Ishikawa (cell line): Measurements from ENCODE around the gene LIG4.

Experiments
- TEAD4 ChIP-seq: IDR thresholded peaks from 2 replicates; pipeline ENCODE4 v1.6.1; 2012
- TF ChIP-seq, protein P1 (sequence below): IDR thresholded peaks from 2 replicates; pipeline ENCODE4 v1.6.1; 2012

DNA sequence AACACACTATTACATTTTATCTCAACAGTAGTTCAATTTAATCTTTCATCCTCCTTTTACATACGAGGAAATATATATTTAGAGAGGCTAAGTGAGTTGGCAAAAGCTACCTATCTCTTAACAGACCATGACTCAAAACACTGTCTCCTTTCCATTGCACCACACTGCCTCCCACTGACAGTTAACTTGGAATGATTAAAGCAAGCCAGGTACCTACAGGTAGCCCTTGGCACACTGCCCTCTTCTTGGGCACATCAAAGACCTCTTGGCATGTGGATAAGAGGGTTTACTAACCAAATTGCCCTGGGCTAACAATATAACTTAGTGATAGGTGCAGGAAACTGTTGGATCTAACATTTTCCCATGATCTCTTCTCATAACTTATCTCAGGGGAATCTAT is 4.7 kb upstream of the LIG4 start:
- no peak for TF ChIP-seq TEAD4
- TF ChIP-seq, protein P1, sequence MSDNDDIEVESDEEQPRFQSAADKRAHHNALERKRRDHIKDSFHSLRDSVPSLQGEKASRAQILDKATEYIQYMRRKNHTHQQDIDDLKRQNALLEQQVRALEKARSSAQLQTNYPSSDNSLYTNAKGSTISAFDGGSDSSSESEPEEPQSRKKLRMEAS, result no peak
